Small intestine (tissue), 7 donors: ENCODE data around the gene PTGIS. TPM values are rescaled to one million over a fixed set of nuclear protein-coding genes. Genes with fewer than 3 reads are reported as not detected.
A peak's percentile ranks its signal among the peaks of the same experiment; 100 is the strongest.

ENCODE experiments used
- DNase-seq, 2 donors: peaks; one replicate each; pipeline versions ENCODE4 v3.0.0 to v3.0.0-alpha.2; 2013
- FAIRE-seq: peaks from 2 replicates; lab custom pipeline; 2012; peaks lifted over from hg19 to GRCh38; lab: Jason Lieb, UNC
- H3K27ac ChIP-seq, 3 donors: one replicate each; pipeline ENCODE4 v1.5.1; 2013; ENCODE audit warnings: low read length in 2 of 3, mild to moderate bottlenecking in 2 of 3, control low read depth in 1 of 3, inconsistent platforms in 1 of 3, low read depth in 1 of 3, moderate library complexity in 1 of 3
- H3K27me3 ChIP-seq, 3 donors: one replicate each; pipeline ENCODE4 v1.6.1; 2013; ENCODE audit warnings: low read length in 3 of 3, inconsistent platforms in 1 of 3; ENCODE audit not compliant: control insufficient read depth in 3 of 3, insufficient read depth in 3 of 3
- H3K36me3 ChIP-seq, 3 donors: one replicate each; pipeline ENCODE4 v1.6.1; 2013; ENCODE audit warnings: low read length in 3 of 3, inconsistent platforms in 1 of 3, low read depth in 1 of 3, mild to moderate bottlenecking in 1 of 3, moderate library complexity in 1 of 3; ENCODE audit not compliant: control insufficient read depth in 3 of 3, insufficient read depth in 2 of 3
- H3K4me1 ChIP-seq, 3 donors: one replicate each; pipeline ENCODE4 v1.6.1; 2013; ENCODE audit warnings: low read length in 2 of 3, inconsistent platforms in 1 of 3, low read depth in 1 of 3, mild to moderate bottlenecking in 1 of 3, moderate library complexity in 1 of 3; ENCODE audit not compliant: control insufficient read depth in 3 of 3, insufficient read depth in 2 of 3
- H3K4me3 ChIP-seq, 3 donors: one replicate each; pipeline ENCODE4 v1.5.1; 2013; ENCODE audit warnings: low read length in 3 of 3, control low read depth in 1 of 3, inconsistent platforms in 1 of 3, low read depth in 1 of 3, mild to moderate bottlenecking in 1 of 3, moderate library complexity in 1 of 3
- H3K9me3 ChIP-seq, 2 donors: one replicate each; pipeline ENCODE4 v1.6.1; 2013; ENCODE audit warnings: low read depth in 1 of 2, low read length in 1 of 2; ENCODE audit not compliant: control insufficient read depth in 2 of 2, insufficient read depth in 1 of 2
- WGBS, 3 donors: extraction: QIAGEN DNeasy Blood & Tissue Kit; methylation state at CpG; one replicate each; pipeline ENCODE4 v1.1.7; 2013; 5-methylcytosine and 5-hydroxymethylcytosine counted together
- polyA plus RNA-seq, 4 donors: library from polyadenylated mRNA; stranded (reverse) in 3 of 4; unstranded in 1 of 4; fragments of 200-250 nt in 3 of 4; fragments of 120-200 nt in 1 of 4; gene quantifications; one replicate each; pipeline versions ENCODE4 v1.2.1 to v1.2.3, GENCODE V29; 2013
- donor health status: healthy with polysubstance abuse.
- donor health status: control.
- donor health status: control.
- donor health status: Bipolar disorder and iron deficiency.
- donor health status: healthy.

The PTGIS gene
- polyA plus RNA-seq, 4 donors = 0.22 to 15.1 (median 4.4) TPM

GRCh38 chr20:49579195-49579594 lies 11.3 kb upstream of the PTGIS start:
- no peak for DNase-seq
- Histone ChIP-seq H3K9me3 (peaks cover 0 to 15% of the 10 kb centered on the region in 2 donors), H3K27ac (no peak overlapping the region), H3K4me1 (peaks cover 0 to 36% (median 0%) of the 10 kb centered on the region in 3 donors), H3K36me3 (no peaks in the 10 kb centered on the region), H3K27me3 (no peaks in the 10 kb centered on the region), H3K4me3 (no peak overlapping the region)
- FAIRE-seq = no peak
- 94 to 98% (median 96%) methylated on average over 4 of the region's 4 CpGs for WGBS, 3 donors

- Histone ChIP-seq H3K4me1 (peaks cover 0 to 29% (median 0%) of the 10 kb centered on the region in 3 donors), H3K9me3 (peaks cover 0 to 15% of the 10 kb centered on the region in 2 donors), H3K27me3 (no peaks in the 10 kb centered on the region), H3K36me3 (no peaks in the 10 kb centered on the region), H3K27ac (no peak overlapping the region), H3K4me3 (no peak overlapping the region)
- DNase-seq = no peak
- no peak for FAIRE-seq
- 90 to 93% (median 91%) methylated on average over 4 of the region's 4 CpGs for WGBS, 3 donors
Measured at GRCh38 chr20:49578436-49578835, 10.5 kb upstream of the PTGIS start.

GRCh38 chr20:49575551-49576060 lies 7.7 kb upstream of the PTGIS start:
- FAIRE-seq (no peak), DNase-seq (peak in 1 of 2 donors; percentile 41)
- Histone ChIP-seq H3K9me3 (peaks cover 0 to 5% of the 10 kb centered on the region in 2 donors), H3K4me1 (peaks cover 0 to 19% (median 0%) of the 10 kb centered on the region in 3 donors), H3K4me3 (no peak overlapping the region), H3K27ac (no peak overlapping the region), H3K36me3 (no peaks in the 10 kb centered on the region), H3K27me3 (no peaks in the 10 kb centered on the region)
- 11 to 49% (median 31%) methylated on average over 5 of the region's 5 CpGs for WGBS, 3 donors

- no peak for DNase-seq
- H3K36me3 ChIP-seq = no peaks in the 10 kb centered on the region
- 80 to 84% (median 82%) methylated on average over 8 of the region's 8 CpGs for WGBS, 3 donors
- FAIRE-seq = no peak
- H3K9me3 ChIP-seq = peaks cover 0 to 5% of the 10 kb centered on the region in 2 donors
- H3K27me3 ChIP-seq = no peaks in the 10 kb centered on the region
- no peak overlapping the region for H3K27ac ChIP-seq
- H3K4me1 ChIP-seq = peaks cover 0 to 7% (median 0%) of the 10 kb centered on the region in 3 donors
- H3K4me3 ChIP-seq = no peak overlapping the region
Measured at GRCh38 chr20:49573900-49574416, 6.0 kb upstream of the PTGIS start.

GRCh38 chr20:49572857-49573256 lies 4.9 kb upstream of the PTGIS start:
- peaks cover 0 to 5% of the 10 kb centered on the region in 2 donors for H3K9me3 ChIP-seq
- no peaks in the 10 kb centered on the region for H3K27me3 ChIP-seq
- DNase-seq = no peak
- no peak for FAIRE-seq
- WGBS, 3 donors = 33 to 59% (median 47%) methylated on average over 6 of the region's 6 CpGs
- peaks cover 0 to 10% (median 0%) of the 10 kb centered on the region in 3 donors for H3K4me1 ChIP-seq
- no peaks in the 10 kb centered on the region for H3K36me3 ChIP-seq
- H3K27ac ChIP-seq = no peak overlapping the region
- no peak overlapping the region for H3K4me3 ChIP-seq

- 77 to 84% (median 79%) methylated on average over 2 of the region's 2 CpGs for WGBS, 3 donors
- DNase-seq (no peak), FAIRE-seq (no peak)
- Histone ChIP-seq H3K9me3 (peaks cover 0 to 3% of the 10 kb centered on the region in 2 donors), H3K4me1 (peaks cover 0 to 16% (median 0%) of the 10 kb centered on the region in 3 donors), H3K4me3 (no peak overlapping the region), H3K27ac (no peak overlapping the region), H3K36me3 (no peaks in the 10 kb centered on the region), H3K27me3 (peaks cover 0 to 3% (median 0%) of the 10 kb centered on the region in 3 donors)
Measured at GRCh38 chr20:49571553-49571835, 3.6 kb upstream of the PTGIS start.

GRCh38 chr20:49570828-49571552 lies 3.1 kb upstream of the PTGIS start:
- Histone ChIP-seq H3K9me3 (no peaks in the 10 kb centered on the region), H3K27ac (no peak overlapping the region), H3K4me1 (peaks cover 0 to 16% (median 0%) of the 10 kb centered on the region in 3 donors), H3K4me3 (no peak overlapping the region), H3K27me3 (peaks cover 0 to 3% (median 0%) of the 10 kb centered on the region in 3 donors), H3K36me3 (no peaks in the 10 kb centered on the region)
- no peak for FAIRE-seq
- WGBS, 3 donors = 79 to 80% (median 79%) methylated on average over 11 of the region's 11 CpGs
- DNase-seq = no peak

- Histone ChIP-seq H3K9me3 (no peaks in the 10 kb centered on the region), H3K27ac (no peak overlapping the region), H3K36me3 (no peaks in the 10 kb centered on the region), H3K27me3 (peaks cover 0 to 3% (median 0%) of the 10 kb centered on the region in 3 donors), H3K4me1 (peaks cover 0 to 14% (median 0%) of the 10 kb centered on the region in 3 donors), H3K4me3 (no peak overlapping the region)
- DNase-seq (no peak), FAIRE-seq (no peak)
- WGBS, 3 donors = 77 to 78% (median 78%) methylated on average over 7 of the region's 7 CpGs
Measured at GRCh38 chr20:49570161-49570827, 2.4 kb upstream of the PTGIS start.
